Choroid plexus epithelial cell (primary cell): ENCODE measurements around the gene C1GALT1C1.

Experiments used
- DNase-seq: peaks from one replicate; pipeline ENCODE4 v3.0.0-alpha.2; 2010; ENCODE audit warnings: low read depth
- H3K4me3 ChIP-seq: 2 replicates; pipeline ENCODE4 v1.5.1; 2011; ENCODE audit warnings: low read depth, mild to moderate bottlenecking, control low read depth, low read length, moderate library complexity
- CTCF ChIP-seq: conservative IDR thresholded peaks from 2 replicates; pipeline ENCODE4 v1.5.1; 2011; ENCODE audit warnings: low read depth, mild to moderate bottlenecking, control low read depth, inconsistent platforms, low read length, moderate library complexity

The C1GALT1C1 gene

DNA sequence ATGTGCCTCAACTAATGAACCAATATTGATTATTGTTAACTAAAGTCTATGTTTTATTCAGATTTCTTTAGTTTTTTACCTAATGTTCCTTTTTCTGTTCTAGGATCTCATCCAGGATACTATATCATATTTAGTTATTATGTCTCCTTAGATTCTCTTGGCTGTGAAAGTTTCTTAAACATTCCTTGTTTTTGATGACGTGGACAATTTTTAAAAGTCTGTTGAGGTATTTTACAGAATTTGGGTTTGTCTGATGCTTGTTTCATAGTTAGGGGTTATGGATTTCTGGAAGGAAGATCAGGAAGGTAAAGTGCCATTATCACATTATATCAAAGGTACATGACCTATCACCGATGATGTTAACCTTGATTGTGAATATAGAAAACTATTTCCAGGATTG lies 44.2 kb downstream of the C1GALT1C1 start:
- no peak for TF ChIP-seq CTCF
- DNase-seq, result no peak
- no peak overlapping the region for H3K4me3 ChIP-seq
